GM21528 (cell line): Measurements from ENCODE around the gene SEL1L.
"Not testable (repeated sequence)": the region's sequence is repeated elsewhere in the genome, so short reads cannot be mapped to it uniquely, and the experiment has no call there.

ENCODE experiments used
- ATAC-seq: cut with Tn5 transposase; IDR thresholded peaks from one replicate; pipeline ENCODE4 v1.9.1; 2021; ENCODE audit warnings: mild to moderate bottlenecking, moderate library complexity; ENCODE audit not compliant: unreplicated experiment, low FRiP score

Gene SEL1L

DNA sequence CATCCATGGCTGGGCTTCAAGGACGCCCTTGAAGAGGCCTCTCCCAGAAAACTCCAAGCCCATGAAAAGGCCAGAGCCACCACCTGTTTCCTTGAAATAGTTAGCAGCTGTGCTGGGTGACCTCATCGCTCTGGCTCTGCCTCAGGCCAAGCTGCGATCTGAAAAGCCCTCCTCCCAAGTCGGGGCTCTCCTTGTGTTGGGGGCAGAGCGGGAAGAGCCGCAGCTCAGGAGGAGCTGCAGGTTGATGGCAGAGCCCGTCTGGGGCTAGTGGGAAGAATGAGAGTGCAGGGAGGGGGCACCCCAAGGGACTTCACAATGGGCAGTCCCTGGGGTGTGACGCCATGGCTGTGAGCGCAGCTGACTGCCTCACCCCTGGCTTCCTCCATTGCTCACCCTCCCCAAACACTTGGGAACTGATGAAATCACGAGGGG, 83.5 kb downstream of the SEL1L start:
- no peak for ATAC-seq

DNA sequence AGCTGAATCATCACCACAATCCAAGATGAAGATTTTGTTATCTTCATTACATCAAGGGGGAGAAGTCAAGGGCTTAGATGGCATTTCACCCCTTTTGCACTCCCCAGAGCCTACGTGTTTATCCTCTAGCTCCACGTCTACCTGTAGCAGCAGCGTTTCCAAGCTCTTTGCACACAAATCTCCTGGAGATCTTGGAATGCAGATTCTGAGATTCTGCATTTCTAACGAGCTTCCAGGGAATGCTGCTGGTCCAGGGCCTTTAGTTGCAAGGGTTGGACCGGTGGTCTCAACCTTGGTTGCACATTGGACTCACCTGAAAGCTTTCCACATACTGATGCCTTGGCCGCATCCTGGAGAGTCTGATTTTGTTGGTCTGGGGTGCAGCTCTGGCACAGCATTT, 84.1 kb downstream of the SEL1L start:
- no peak for ATAC-seq

DNA sequence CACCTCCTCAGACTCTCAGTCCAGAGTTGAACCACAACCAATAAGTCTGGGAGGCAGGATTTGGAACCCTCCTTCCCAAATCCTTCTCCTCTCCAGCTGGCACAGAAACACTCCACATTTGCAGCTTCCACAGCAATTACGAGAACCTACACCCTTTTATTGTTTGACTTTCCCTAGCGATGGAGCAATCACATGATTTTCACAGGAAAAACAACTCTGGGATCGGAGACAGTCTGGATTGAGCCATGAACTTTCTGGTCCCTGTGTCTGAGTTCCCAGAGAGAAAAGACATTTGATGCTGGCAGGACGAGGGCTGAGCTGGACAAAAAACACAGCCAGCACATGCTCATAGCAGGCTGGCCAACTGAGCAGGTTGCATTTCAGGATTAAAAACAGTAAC, 84.5 kb downstream of the SEL1L start:
- no peak for ATAC-seq

DNA sequence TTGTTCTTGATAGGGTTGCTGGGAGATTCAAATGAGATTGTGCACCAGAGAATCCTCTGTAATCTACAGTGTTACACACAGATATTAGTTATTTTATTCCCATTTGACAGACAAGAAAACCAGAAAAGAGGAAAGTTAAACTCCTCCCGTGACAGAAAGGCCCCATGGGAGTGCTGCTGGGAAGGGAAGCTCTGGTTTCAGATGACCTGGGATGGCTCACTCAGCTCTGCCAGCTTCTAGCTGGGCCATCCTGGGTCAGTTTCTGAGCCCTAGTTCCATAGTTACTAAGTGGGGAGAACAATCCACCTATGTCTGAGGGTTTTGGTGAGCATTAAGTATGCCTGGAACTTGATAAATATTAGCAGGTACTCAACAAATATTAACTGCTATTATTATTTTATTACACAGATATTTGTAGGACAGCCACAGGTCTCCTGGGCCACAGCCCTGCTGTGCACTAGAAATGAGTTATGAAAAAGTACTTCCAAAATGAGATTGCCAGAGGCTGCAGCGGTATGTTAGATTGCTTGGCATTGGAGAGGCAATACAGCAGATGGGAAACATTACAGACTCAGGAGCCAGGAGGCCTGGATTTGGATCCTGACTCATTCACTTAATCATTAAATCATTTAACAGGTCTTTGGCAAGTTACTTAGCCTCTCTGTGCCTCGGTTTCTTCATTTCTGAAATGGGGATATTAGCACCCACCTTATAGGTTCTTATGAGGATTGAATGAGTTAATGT, 86.5 kb downstream of the SEL1L start:
- no peak for ATAC-seq

DNA sequence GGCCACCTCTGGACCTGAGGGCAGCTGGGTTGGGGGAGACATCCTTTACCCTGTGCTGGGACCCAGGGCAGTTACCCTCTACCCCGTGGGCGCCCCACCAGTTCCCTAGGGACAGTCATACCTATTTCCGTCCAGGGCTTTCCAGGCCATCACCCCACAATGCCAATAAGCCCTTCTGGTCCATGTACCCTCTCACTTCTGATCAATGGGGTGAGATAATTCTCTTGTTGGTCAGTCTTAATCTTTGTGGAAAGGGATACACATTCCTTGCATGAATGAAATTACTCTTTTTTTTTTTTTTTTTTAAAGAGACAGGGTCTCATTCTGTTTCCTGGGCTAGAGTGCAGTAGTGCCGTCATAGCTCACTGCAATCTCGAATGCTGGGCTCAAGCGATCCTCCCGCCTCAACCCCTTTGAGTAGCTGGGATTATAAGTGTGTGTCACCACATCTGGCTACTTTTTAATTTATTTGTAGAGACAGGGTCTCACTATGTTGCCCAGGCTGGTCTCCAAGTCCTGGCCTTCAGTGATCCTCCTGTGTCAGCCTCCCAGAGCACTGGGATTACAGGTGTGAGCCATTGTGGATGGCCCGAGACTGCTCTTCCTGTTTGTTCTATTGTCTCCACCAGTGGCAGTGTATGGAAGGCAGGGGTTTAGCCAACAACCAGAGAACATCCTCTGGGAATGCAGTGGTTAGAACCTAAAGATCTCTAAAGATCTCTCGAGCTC, 87.2 kb downstream of the SEL1L start:
- no peak for ATAC-seq

DNA sequence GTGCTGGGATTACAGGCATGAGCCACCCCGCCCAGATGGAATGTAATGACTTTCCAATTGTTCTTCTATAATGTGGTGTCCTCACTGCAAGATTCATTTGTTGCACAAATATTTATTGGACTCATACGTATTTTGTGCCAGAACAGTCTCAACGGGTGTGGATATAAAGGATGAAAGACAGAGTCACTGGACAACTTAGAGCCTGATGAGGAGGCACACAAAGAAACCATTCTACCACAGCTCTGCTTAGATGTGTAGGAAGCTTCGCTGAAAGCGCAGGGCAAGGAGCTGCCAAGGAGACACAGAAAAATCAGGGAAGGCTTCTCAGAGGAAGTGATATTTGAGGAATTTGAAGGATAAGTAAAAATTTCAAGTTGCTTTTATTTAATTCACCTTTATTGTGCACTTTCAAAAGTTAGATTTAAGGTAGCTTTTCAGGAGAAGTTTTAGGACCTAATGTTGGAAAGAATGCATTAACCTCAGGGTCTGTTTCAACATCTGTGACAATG, 92.0 kb downstream of the SEL1L start:
- no peak for ATAC-seq

DNA sequence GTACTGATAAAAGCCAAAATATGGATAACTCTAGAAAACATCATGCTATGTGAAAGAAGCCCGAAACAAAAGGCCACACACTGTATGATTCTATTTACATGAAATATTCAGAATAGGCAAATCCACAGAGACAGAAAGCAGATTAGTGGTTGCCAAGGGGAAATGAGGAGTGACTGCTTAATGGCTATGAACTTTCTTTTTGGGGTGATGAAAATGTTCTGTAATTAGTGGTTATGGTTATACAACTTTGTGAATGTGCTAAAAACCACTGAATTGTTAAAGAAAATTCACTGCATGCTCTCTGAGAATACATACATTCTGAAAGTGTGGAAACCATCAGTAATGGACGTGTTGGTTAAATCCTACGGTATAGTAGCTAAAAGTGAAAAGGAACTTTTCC, 93.6 kb downstream of the SEL1L start:
- no peak for ATAC-seq

GRCh38 chr14:81437244-81437643, 96.4 kb downstream of the SEL1L start:
- ATAC-seq: no peak

DNA sequence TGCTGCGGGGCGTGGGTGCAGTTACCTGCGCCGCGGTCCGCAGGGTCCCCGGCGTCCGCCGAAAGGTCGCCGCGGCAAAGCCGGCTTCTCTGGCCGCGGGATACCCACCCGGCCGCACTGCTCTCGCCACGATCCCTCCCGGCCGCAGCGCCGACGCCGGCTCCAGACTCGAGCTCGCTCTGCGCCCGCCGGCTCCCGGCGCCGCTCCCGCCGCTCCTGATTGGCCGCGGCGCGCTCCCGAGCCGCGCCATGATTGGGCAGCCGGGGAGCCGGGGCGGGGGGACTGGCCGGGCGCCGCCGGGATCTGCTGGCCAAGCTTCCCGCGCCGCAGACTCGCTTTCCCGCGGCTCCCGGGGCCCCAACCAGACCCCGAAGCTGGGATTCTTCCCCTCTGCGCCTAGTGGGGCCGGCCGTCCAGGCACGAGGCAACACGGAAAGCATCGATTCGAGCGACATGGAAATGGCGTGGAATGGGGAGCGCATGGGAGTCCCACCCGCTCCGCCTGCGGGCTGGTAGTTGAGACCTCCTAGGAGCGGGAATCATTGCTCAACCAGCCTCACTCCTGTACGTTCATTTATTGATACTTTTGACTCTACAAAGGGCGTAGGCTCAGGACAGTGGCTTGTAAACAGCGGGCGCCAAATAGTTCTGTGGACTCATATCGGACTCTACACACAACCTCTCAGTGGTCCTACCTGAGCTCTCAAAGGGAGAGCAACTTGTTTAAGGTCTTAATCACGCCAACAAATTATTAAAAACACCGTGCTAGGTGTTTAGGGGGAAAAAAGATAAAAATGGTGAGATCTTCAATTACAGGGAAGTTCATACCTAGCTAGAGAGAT, 97.1 kb downstream of the SEL1L start:
- ATAC-seq: peak; percentile 90

DNA sequence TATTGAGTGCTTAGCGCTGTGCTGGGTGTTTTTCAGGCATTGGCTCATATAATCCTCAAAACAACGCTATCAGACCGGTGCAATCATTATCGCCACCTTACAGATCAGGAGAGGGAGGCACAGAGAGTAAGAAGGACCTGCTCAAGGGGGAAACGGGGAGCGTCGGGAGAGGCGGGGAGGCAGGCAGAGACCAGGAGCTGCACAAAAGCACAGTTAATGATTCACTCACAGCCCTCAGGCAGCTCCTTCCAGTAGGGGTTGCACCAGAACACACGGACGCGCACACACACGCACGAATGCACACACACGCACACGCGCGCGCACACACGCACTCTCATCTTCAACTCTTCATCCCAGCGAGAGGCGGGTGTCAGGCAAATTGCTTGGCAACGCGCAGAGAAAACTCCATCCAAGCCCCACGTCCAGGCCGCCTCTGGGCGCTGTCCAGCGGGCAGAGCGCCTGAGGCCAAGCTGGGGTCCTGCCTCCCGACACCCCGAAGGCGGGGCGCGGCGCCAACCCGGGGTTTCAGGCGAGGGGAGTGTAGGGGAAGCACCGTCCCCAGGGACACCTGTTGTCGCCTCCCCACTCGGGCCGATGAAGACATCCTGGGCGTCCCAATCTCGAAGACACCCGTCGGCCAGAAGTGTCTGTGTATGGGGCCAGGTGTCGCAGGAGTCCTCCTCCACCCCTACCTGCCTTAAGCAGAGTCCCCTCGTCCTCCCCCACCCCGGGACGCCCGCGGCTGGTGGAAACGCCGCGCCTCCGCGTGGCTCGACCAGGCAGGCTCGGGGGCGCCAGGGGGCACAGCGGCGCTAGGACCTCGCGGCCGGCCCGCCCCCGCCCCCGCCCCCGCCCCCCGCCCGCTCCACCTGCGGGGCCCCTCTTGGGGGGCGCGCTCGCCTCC, 98.0 kb downstream of the SEL1L start:
- ATAC-seq: peak; percentile 49

DNA sequence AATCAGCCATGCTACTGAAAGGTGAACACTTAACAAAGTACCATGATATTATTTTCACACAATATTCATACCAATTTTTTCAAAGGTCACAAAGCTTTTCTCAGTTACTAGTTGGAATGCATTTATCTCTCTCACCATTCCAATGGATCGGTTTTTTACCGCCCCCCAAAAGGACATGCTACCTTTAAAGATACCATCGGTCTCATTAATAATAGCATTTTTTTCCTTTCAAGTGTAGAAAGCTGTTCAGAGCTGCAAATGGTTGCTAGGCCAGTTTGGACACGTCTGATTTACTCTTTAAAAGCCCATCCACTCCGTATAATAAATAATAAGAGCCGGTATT, 98.6 kb downstream of the SEL1L start:
- no peak for ATAC-seq

- ATAC-seq: no peak
Measured at GRCh38 chr14:81434230-81434629, 99.4 kb downstream of the SEL1L start.

GRCh38 chr14:81433378-81433777, 100.3 kb downstream of the SEL1L start:
- ATAC-seq: no peak

GRCh38 chr14:81432219-81432661, 101.4 kb downstream of the SEL1L start:
- ATAC-seq: no peak

- ATAC-seq: no peak
Measured at GRCh38 chr14:81430235-81430634, 103.4 kb downstream of the SEL1L start.

- ATAC-seq: not testable (repeated sequence)
Measured at GRCh38 chr14:81429749-81430148, 103.9 kb downstream of the SEL1L start.

DNA sequence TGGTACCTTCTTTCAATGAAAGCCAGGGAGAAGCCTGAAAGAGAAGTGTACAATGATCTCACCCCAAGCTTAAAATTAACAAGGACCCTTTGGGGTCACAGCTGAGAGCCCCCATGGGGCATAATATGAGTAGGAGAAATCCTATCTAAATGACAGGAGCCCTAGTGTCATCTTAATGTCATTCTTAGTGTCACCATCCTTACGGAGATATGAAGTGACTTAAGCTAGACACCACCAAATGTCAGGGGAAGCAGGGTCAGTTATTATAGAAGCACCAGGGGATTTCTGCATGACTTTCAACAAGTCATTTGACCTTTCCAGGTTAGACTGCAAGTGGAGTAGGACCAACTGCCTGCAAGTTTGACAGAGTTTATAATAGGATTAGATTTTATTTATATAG, 104.6 kb downstream of the SEL1L start:
- ATAC-seq: no peak

GRCh38 chr14:81427348-81428058, 106.2 kb downstream of the SEL1L start:
- ATAC-seq: no peak

DNA sequence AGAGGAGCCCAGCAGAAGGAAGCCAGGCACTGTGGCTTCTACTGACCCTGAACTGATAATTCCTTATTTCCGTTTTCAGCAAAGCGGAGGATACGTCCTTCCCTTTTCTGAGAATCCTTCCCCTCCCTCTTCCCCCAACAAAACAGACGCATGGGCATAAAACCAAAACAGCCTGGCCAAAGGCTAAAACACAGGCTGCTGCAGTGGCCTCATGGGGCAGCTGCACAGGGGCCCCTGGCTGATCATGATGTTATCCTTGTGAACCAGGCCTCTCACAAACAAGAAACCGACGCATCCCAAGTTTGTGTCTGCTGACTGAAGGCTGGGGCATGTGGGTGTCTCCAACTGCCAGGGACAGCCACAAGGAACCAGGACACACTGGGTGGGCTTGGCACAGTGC, 110.1 kb downstream of the SEL1L start:
- no peak for ATAC-seq
